Pancreas (tissue), 10 donors: ENCODE results near the gene SLC23A3. TPM values are rescaled to one million over a fixed set of nuclear protein-coding genes. Genes with fewer than 3 reads are reported as not detected.
A peak's percentile ranks its signal among the peaks of the same experiment; 100 is the strongest.

Experiments used
- ATAC-seq, 4 donors: fragments of 200-7000 bp; cut with Tn5 transposase; one replicate each; pipeline versions ENCODE4 v1.8.0 to v1.9.1; 2020; ENCODE audit warnings: mild to moderate bottlenecking in 4 of 4, moderate library complexity in 4 of 4
- DNase-seq, 6 donors: peaks; one replicate each; pipeline ENCODE4 v3.0.0-alpha.2; 2020
- FAIRE-seq: peaks from 2 replicates; lab custom pipeline; 2012; peaks lifted over from hg19 to GRCh38; lab: Jason Lieb, UNC
- H3K27ac ChIP-seq, 4 donors: fragments of 200-600 bp; sonication (generic); 1 replicate in 3 of 4; 2 replicates in 1 of 4; pipeline versions ENCODE4 v1.5.0 to v1.8.0; 2020
- H3K27me3 ChIP-seq, 4 donors: fragments of 200-600 bp; one replicate each; pipeline ENCODE4 v1.8.0; 2021
- H3K36me3 ChIP-seq, 3 donors: fragments of 200-600 bp; sonication (generic) in 1 of 3; one replicate each; pipeline versions ENCODE4 v1.5.0 to v1.8.0; 2020 to 2021
- H3K4me1 ChIP-seq, 3 donors: fragments of 200-600 bp; one replicate each; pipeline ENCODE4 v1.8.0; 2021
- H3K4me3 ChIP-seq, 4 donors: fragments of 200-600 bp; sonication (generic) in 2 of 4; one replicate each; pipeline versions ENCODE4 v1.5.0 to v1.8.0; 2020 to 2021
- H3K9me3 ChIP-seq, 4 donors: fragments of 200-600 bp; one replicate each; pipeline ENCODE4 v1.8.0; 2021
- CTCF ChIP-seq, 4 donors: fragments of 200-600 bp; sonication (generic) in 3 of 4; IDR thresholded peaks; one replicate each; pipeline versions ENCODE4 v1.5.0 to v1.8.0; 2021; ENCODE audit warnings: antibody characterized with exemption in 4 of 4
- WGBS, 2 donors: extraction: QIAGEN DNeasy Blood & Tissue Kit; methylation state at CpG; one replicate each; pipeline ENCODE4 v1.1.7; 2013; 5-methylcytosine and 5-hydroxymethylcytosine counted together
- intact Hi-C, 3 donors: fragments of 100-400 bp; cut with DNase I; formaldehyde crosslinking; loops; one replicate each; pipeline versions ENCODE4 v1.11.1 to v1.14.2; 2022
- polyA plus RNA-seq, 2 donors: library from polyadenylated mRNA; stranded (reverse); fragments of 200-250 nt; gene quantifications; one replicate each; pipeline ENCODE4 v1.2.3, GENCODE V29; 2013
- total RNA-seq, 6 donors: library from RNA; stranded (reverse); fragmentation: NEBNext Ultra II Directional in 4 of 6; extraction: Animal tissue kit (Norgen Biotek cat#: 25700) in 4 of 6; gene quantifications; one replicate each; pipeline versions ENCODE4 v1.2.1 to v1.2.4, GENCODE V29; 2021 to 2023
- donor health status: healthy with polysubstance abuse.
- donor health status: DM: no; HTN: no; CAD: no; lungs with moderate emphysema.
- donor health status: DM: no; HTN: no; CAD: no.
- donor health status: control.
- donor health status: control.
- donor health status: Bipolar disorder and iron deficiency.
- donor health status: DM: yes; HTN: yes; CAD: no.
- donor health status: DM: no; HTN: no; CAD: no.
- donor health status: DM: no; HTN: no; CAD: no.
- donor health status: DM: yes; HTN: yes; CAD: no.

SLC23A3 gene
- total and polyA plus RNA-seq, 8 donors, result 0.16 to 3.0 (median 0.92) TPM

- ATAC-seq (no peak), DNase-seq (no peak), FAIRE-seq (no peak)
- no peak overlapping the region for H3K4me3 ChIP-seq
- H3K27me3 ChIP-seq, result no peaks in the 10 kb centered on the region
- no peak for TF ChIP-seq CTCF (IDR thresholded peaks at IDR 0.05)
- H3K9me3 ChIP-seq, result no peaks in the 10 kb centered on the region
- H3K4me1 ChIP-seq, result peaks cover 0 to 36% (median 16%) of the 10 kb centered on the region in 3 donors
- H3K36me3 ChIP-seq, result no peaks in the 10 kb centered on the region
- intact Hi-C loops, result no loop called here
- no peak overlapping the region for H3K27ac ChIP-seq
- 97 to 98% methylated on average over 16 of the region's 16 CpGs for WGBS, 2 donors
Measured at GRCh38 chr2:219129589-219129988, 40.2 kb downstream of the SLC23A3 start.

GRCh38 chr2:219128396-219128795 lies 41.4 kb downstream of the SLC23A3 start:
- H3K4me3 ChIP-seq, result no peak overlapping the region
- 89% methylated on average over 7 of the region's 7 CpGs for WGBS, 2 donors
- no peak overlapping the region for H3K27ac ChIP-seq
- no peaks in the 10 kb centered on the region for H3K36me3 ChIP-seq
- H3K9me3 ChIP-seq, result no peaks in the 10 kb centered on the region
- DNase-seq (no peak), ATAC-seq (no peak), FAIRE-seq (no peak)
- no peak for TF ChIP-seq CTCF (IDR thresholded peaks at IDR 0.05)
- H3K27me3 ChIP-seq, result no peaks in the 10 kb centered on the region
- H3K4me1 ChIP-seq, result peaks cover 0 to 40% (median 17%) of the 10 kb centered on the region in 3 donors
- intact Hi-C loops, result no loop called here

- intact Hi-C loops, result no loop called here
- no peak for TF ChIP-seq CTCF (IDR thresholded peaks at IDR 0.05)
- DNase-seq (no peak), ATAC-seq (peak in 2 of 4 donors; percentile 9 to 50), FAIRE-seq (no peak)
- Histone ChIP-seq H3K9me3 (no peaks in the 10 kb centered on the region), H3K4me1 (peaks cover 9 to 51% (median 25%) of the 10 kb centered on the region in 3 donors), H3K27ac (peak overlapping the region in 2 of 4 donors; percentile 65 to 66), H3K27me3 (no peaks in the 10 kb centered on the region), H3K4me3 (no peak overlapping the region), H3K36me3 (no peaks in the 10 kb centered on the region)
- WGBS, 2 donors, result 49 to 63% methylated on average over 2 of the region's 2 CpGs
Measured at GRCh38 chr2:219127037-219127635, 42.7 kb downstream of the SLC23A3 start.

GRCh38 chr2:219126555-219126954 lies 43.3 kb downstream of the SLC23A3 start:
- peak; percentile 53 to 76 (median 62) for ATAC-seq
- 13 to 18% methylated on average over 3 of the region's 3 CpGs for whole genome bisulfite sequencing, 2 donors
- Histone ChIP-seq H3K9me3 (no peaks in the 10 kb centered on the region), H3K4me1 (peaks cover 12 to 57% (median 30%) of the 10 kb centered on the region in 3 donors), H3K4me3 (no peak overlapping the region), H3K36me3 (no peaks in the 10 kb centered on the region), H3K27ac (peak overlapping the region in 2 of 4 donors; percentile 65 to 66), H3K27me3 (no peaks in the 10 kb centered on the region)
- no peak for TF ChIP-seq CTCF (IDR thresholded peaks at IDR 0.05)
- intact Hi-C loops, result no loop called here
- FAIRE-seq, result no peak
- peak in 1 of 6 donors; percentile 50 for DNase-seq

- Histone ChIP-seq H3K9me3 (no peaks in the 10 kb centered on the region), H3K36me3 (no peaks in the 10 kb centered on the region), H3K27ac (peak overlapping the region in 1 of 4 donors; percentile 65), H3K27me3 (no peaks in the 10 kb centered on the region), H3K4me1 (peaks cover 12 to 59% (median 30%) of the 10 kb centered on the region in 3 donors), H3K4me3 (no peak overlapping the region)
- no peak for FAIRE-seq
- no peak for TF ChIP-seq CTCF (IDR thresholded peaks at IDR 0.05)
- no peak for ATAC-seq
- intact Hi-C loops, result no loop called here
- 81 to 85% methylated on average over 1 of the region's 1 CpG for WGBS, 2 donors
- DNase-seq, result no peak
Measured at GRCh38 chr2:219125886-219126270, 44.0 kb downstream of the SLC23A3 start.
